GM23338 (cell line): ENCODE results near the gene RPA3. TPM values are rescaled to one million over a fixed set of nuclear protein-coding genes. Genes with fewer than 3 reads are reported as not detected.

Source experiments
- ATAC-seq: fragments of 200-7000 bp; cut with Tn5 transposase; 3 replicates; pipeline ENCODE4 v1.9.1; 2020
- DNase-seq: peaks from one replicate; pipeline ENCODE4 v3.0.0-alpha.2; 2015; ENCODE audit warnings: low spot score
- H2AFZ ChIP-seq: fragments of 200-600 bp; sonication (generic); 2 replicates; pipeline ENCODE4 v1.8.0; 2016; ENCODE audit warnings: antibody characterized with exemption, mild to moderate bottlenecking, moderate library complexity
- H3F3A ChIP-seq: fragments of 200-600 bp; sonication (generic); replicated peaks from 2 replicates; pipeline ENCODE4 v1.8.0; 2017; ENCODE audit warnings: antibody characterized with exemption, mixed run types, low read depth
- H3K27ac ChIP-seq: fragments of 200-600 bp; sonication (generic); 2 replicates; pipeline ENCODE4 v1.6.1; 2016; ENCODE audit warnings: low read depth
- H3K27me3 ChIP-seq: fragments of 200-600 bp; sonication (generic); 2 replicates; pipeline ENCODE4 v1.8.0; 2016; ENCODE audit warnings: mild to moderate bottlenecking, mixed run types, moderate library complexity; ENCODE audit not compliant: insufficient read depth
- H3K36me3 ChIP-seq: fragments of 200-600 bp; sonication (generic); 2 replicates; pipeline ENCODE4 v1.8.0; 2016; ENCODE audit warnings: mild to moderate bottlenecking; ENCODE audit not compliant: insufficient read depth
- H3K4me1 ChIP-seq: fragments of 200-600 bp; sonication (generic); 2 replicates; pipeline ENCODE4 v1.8.0; 2016; ENCODE audit warnings: mild to moderate bottlenecking, moderate library complexity; ENCODE audit not compliant: insufficient read depth
- H3K4me2 ChIP-seq: fragments of 200-600 bp; sonication (generic); 2 replicates; pipeline ENCODE4 v1.7.1; 2017; ENCODE audit warnings: mixed run types
- H3K4me3 ChIP-seq: fragments of 200-600 bp; sonication (generic); 2 replicates; pipeline ENCODE4 v1.6.1; 2016; ENCODE audit warnings: mixed run types
- H3K79me2 ChIP-seq: fragments of 200-600 bp; sonication (generic); replicated peaks from 2 replicates; pipeline ENCODE4 v1.8.0; 2017; ENCODE audit warnings: mild to moderate bottlenecking; ENCODE audit not compliant: insufficient read depth
- H3K9me2 ChIP-seq: fragments of 200-600 bp; sonication (generic); 2 replicates; pipeline ENCODE4 v1.8.0; 2017; ENCODE audit not compliant: insufficient read depth
- H4K20me1 ChIP-seq: fragments of 200-600 bp; sonication (generic); replicated peaks from 2 replicates; pipeline ENCODE4 v1.8.0; 2017; ENCODE audit warnings: mild to moderate bottlenecking; ENCODE audit not compliant: insufficient read depth
- H3K27ac Mint-ChIP-seq: 2 replicates; pipeline ENCODE4 v1.8.0; 2020; ENCODE audit warnings: inconsistent platforms, mild to moderate bottlenecking, moderate library complexity, mixed read lengths
- H3K27me3 Mint-ChIP-seq: 3 replicates; pipeline ENCODE4 v1.8.0; 2022; ENCODE audit warnings: low read depth, mild to moderate bottlenecking, moderate library complexity, mixed read lengths, inconsistent platforms; ENCODE audit not compliant: insufficient read depth, poor library complexity
- H3K36me3 Mint-ChIP-seq: 3 replicates; pipeline ENCODE4 v1.8.0; 2021; ENCODE audit warnings: low read depth, mild to moderate bottlenecking, inconsistent platforms, moderate library complexity, mixed read lengths
- H3K4me1 Mint-ChIP-seq: 3 replicates; pipeline ENCODE4 v1.8.0; 2020; ENCODE audit warnings: mild to moderate bottlenecking, inconsistent platforms, mixed read lengths
- H3K4me3 Mint-ChIP-seq: 3 replicates; pipeline ENCODE4 v1.8.0; 2021; ENCODE audit warnings: moderate library complexity, mild to moderate bottlenecking, inconsistent platforms, mixed read lengths
- H3K9me3 Mint-ChIP-seq: 3 replicates; pipeline ENCODE4 v1.8.0; 2020; ENCODE audit warnings: moderate library complexity, mild to moderate bottlenecking, inconsistent platforms, mixed read lengths
- CREB1 ChIP-seq: fragments of 250-450 bp; sonication (Bioruptor Pico); IDR thresholded peaks from 2 replicates; pipeline ENCODE4 v1.5.0; 2020; ENCODE audit warnings: low read depth, mild to moderate bottlenecking, moderate library complexity
- CTCF ChIP-seq, 2 experiments: fragments of 200-600 bp in 1 of 2; sonication (generic) in 1 of 2; conservative IDR thresholded peaks; 2 replicates each; pipeline versions ENCODE4 v1.5.1 to v1.6.1; 2016 to 2017; ENCODE audit warnings: antibody characterized with exemption in 2 of 2, low read depth in 2 of 2, mild to moderate bottlenecking in 2 of 2, moderate library complexity in 1 of 2
- ZNF331 ChIP-seq: fragments of 250-450 bp; sonication (Bioruptor Pico); IDR thresholded peaks from 2 replicates; pipeline ENCODE4 v1.5.0; 2020; ENCODE audit warnings: low read depth, mild to moderate bottlenecking, moderate library complexity
- ZNF462 ChIP-seq: fragments of 250-450 bp; sonication (Bioruptor Pico); IDR thresholded peaks from 2 replicates; pipeline ENCODE4 v1.5.0; 2020; ENCODE audit warnings: mild to moderate bottlenecking, moderate library complexity
- polyA plus RNA-seq: library from polyadenylated mRNA; unstranded; fragments of >200 nt; fragmentation: Nextera tagmentation; extraction: Ambion mirVana; gene quantifications from 2 replicates; pipeline ENCODE4 v1.2.1, GENCODE V29; 2016
- total RNA-seq: library from RNA; depleted of rRNA; stranded (reverse); fragments of >200 nt; shearing (Covaris generic); gene quantifications from 2 replicates; pipeline ENCODE4 v1.2.3, GENCODE V29; 2014

The RPA3 gene
- total and polyA plus RNA-seq, 2 experiments from 2014 or later, result 74.9 to 287 TPM

- TF ChIP-seq CTCF (conservative IDR thresholded peaks at IDR 0.05; ENCODE audit: low read depth in 2 of 2), result peak in 1 of 2 experiments; percentile 19; a peak in 2 of 4 replicates
These were observed 9.1 kb downstream of the RPA3 start (continued) for GRCh38 chr7:7709291-7709690.

- DNase-seq (peak; percentile 42), ATAC-seq (peak; percentile 27; the same call in 2 of the 3 replicates)
- no peak overlapping the region for H2AFZ ChIP-seq
- H3K4me3 Mint-ChIP-seq, result peak overlapping the region; percentile 32
- peaks cover 2% of the 10 kb centered on the region for H3K27me3 Mint-ChIP-seq
- peak overlapping the region; percentile 63 for H3K4me2 ChIP-seq
- H3K36me3 Mint-ChIP-seq, result no peaks in the 10 kb centered on the region
- TF ChIP-seq CTCF (conservative IDR thresholded peaks at IDR 0.05; ENCODE audit: low read depth in 2 of 2) (no peak), CREB1 (CRISPR knock-in tag) (peak; percentile 15; the same call in 1 of the 2 replicates), ZNF331 (CRISPR knock-in tag) (no peak), ZNF462 (CRISPR knock-in tag) (no peak)
- H3F3A ChIP-seq, result no peaks in the 10 kb centered on the region
- H3K27me3 ChIP-seq, result no peaks in the 10 kb centered on the region
- H3K27ac ChIP-seq, result peak overlapping the region; percentile 20; the same call in 1 of the 2 replicates
- H3K4me1 ChIP-seq, result peaks cover 44% of the 10 kb centered on the region
- peaks cover 46% of the 10 kb centered on the region for H3K4me1 Mint-ChIP-seq
- no peaks in the 10 kb centered on the region for H4K20me1 ChIP-seq
- no peaks in the 10 kb centered on the region for H3K79me2 ChIP-seq
- H3K9me3 Mint-ChIP-seq, result no peaks in the 10 kb centered on the region
- H3K9me2 ChIP-seq, result no peaks in the 10 kb centered on the region
- H3K4me3 ChIP-seq, result peak overlapping the region; percentile 23
- peak overlapping the region; percentile 55 for H3K27ac Mint-ChIP-seq
- no peaks in the 10 kb centered on the region for H3K36me3 ChIP-seq
These were observed 10.6 kb downstream of the RPA3 start for GRCh38 chr7:7707806-7708205.
